CD4-positive, alpha-beta T cell treated with Interleukin-12 subunit alpha and Interleukin-12 subunit beta, for 1 hour (primary cell): Measurements from ENCODE around the gene KRTAP9-2.
"Not testable (repeated sequence)": the region's sequence is repeated elsewhere in the genome, so short reads cannot be mapped to it uniquely, and the experiment has no call there.

Experiments used
- DNase-seq: peaks from one replicate; pipeline ENCODE4 v3.0.0-alpha.2; 2020

Gene KRTAP9-2

GRCh38 chr17:41237949-41238437 is 11.5 kb downstream of the KRTAP9-2 start, which contains the start of gene KRTAP9-8:
TSS of gene KRTAP9-8 (plus strand) at chr17:41237999. CDS start at chr17:41238052, 53 bp downstream.
- DNase-seq, result not testable (repeated sequence)

- DNase-seq, result not testable (repeated sequence)
These were observed 20.7 kb downstream of the KRTAP9-2 start for GRCh38 chr17:41246995-41247787.

GRCh38 chr17:41249637-41250240 is 23.3 kb downstream of the KRTAP9-2 start, which contains the start of gene KRTAP9-4:
TSS of gene KRTAP9-4 (plus strand) at chr17:41249687. CDS start at chr17:41249721, 34 bp downstream.
- not testable (repeated sequence) for DNase-seq

- DNase-seq, result no peak
These were observed 24.8 kb downstream of the KRTAP9-2 start for GRCh38 chr17:41251261-41251660.

GRCh38 chr17:41254861-41255260 is 28.4 kb downstream of the KRTAP9-2 start:
- DNase-seq, result no peak

GRCh38 chr17:41255381-41256290 is 29.2 kb downstream of the KRTAP9-2 start, which contains the start of gene KRTAP9-9:
TSS of gene KRTAP9-9 (plus strand) at chr17:41255384.
- not testable (repeated sequence) for DNase-seq

- no peak for DNase-seq
These were observed 29.8 kb downstream of the KRTAP9-2 start for GRCh38 chr17:41256291-41256685.

- no peak for DNase-seq
These were observed 32.0 kb downstream of the KRTAP9-2 start for GRCh38 chr17:41258406-41258805.

GRCh38 chr17:41263212-41263611 is 36.8 kb downstream of the KRTAP9-2 start:
- no peak for DNase-seq

- no peak for DNase-seq
These were observed 38.2 kb downstream of the KRTAP9-2 start for GRCh38 chr17:41264599-41264998.

GRCh38 chr17:41265078-41265477 is 38.6 kb downstream of the KRTAP9-2 start, which contains the start of gene KRTAP9-6:
TSS of gene KRTAP9-6 (plus strand) at chr17:41265378. CDS start at chr17:41265378, 0 bp downstream.
- DNase-seq, result no peak

GRCh38 chr17:41267711-41268110 is 41.3 kb downstream of the KRTAP9-2 start:
- no peak for DNase-seq

- not testable (repeated sequence) for DNase-seq
These were observed 44.9 kb downstream of the KRTAP9-2 start for GRCh38 chr17:41271323-41271722.

GRCh38 chr17:41271858-41272257 is 45.4 kb downstream of the KRTAP9-2 start:
- DNase-seq, result no peak

- DNase-seq, result not testable (repeated sequence)
These were observed 49.3 kb downstream of the KRTAP9-2 start, which contains the start of gene KRTAP9-7 for GRCh38 chr17:41275648-41276190. TSS of gene KRTAP9-7 (plus strand) at chr17:41275698. CDS start at chr17:41275698, 0 bp downstream.
